Measurements from ENCODE around the gene A1BG.
A peak's percentile ranks its signal among the peaks of the same experiment; 100 is the strongest.

Gene A1BG

GRCh38 chr19:58385891-58386575, 32.7 kb upstream of the A1BG start:
- TF ChIP-seq TAF1 (IDR thresholded peaks at IDR 0.05; ENCODE audit: borderline replicate concordance, insufficient read depth, low read length) (no peak), SIN3A (IDR thresholded peaks at IDR 0.05; ENCODE audit: borderline replicate concordance, insufficient read depth, low read length) (no peak), POLR2AphosphoS5 (IDR thresholded peaks at IDR 0.05; ENCODE audit: low read depth, low read length) (no peak)

- TF ChIP-seq REST (IDR thresholded peaks at IDR 0.05; ENCODE audit: insufficient read depth in 1 of 2, low read depth in 2 of 2, low read length in 2 of 2) (no peak), TAF1 (IDR thresholded peaks at IDR 0.05; ENCODE audit: borderline replicate concordance, insufficient read depth, low read length) (no peak), POLR2AphosphoS5 (IDR thresholded peaks at IDR 0.05; ENCODE audit: low read depth, low read length) (no peak), SIN3A (IDR thresholded peaks at IDR 0.05; ENCODE audit: borderline replicate concordance, insufficient read depth, low read length) (no peak), FOXP2 (optimal IDR thresholded peaks at IDR 0.05; ENCODE audit: borderline replicate concordance, extremely low read depth, extremely low read length, insufficient read depth) (no peak)
Observed at GRCh38 chr19:58385313-58385890, 32.1 kb upstream of the A1BG start.

GRCh38 chr19:58382997-58383603, 29.8 kb upstream of the A1BG start:
- TF ChIP-seq REST (IDR thresholded peaks at IDR 0.05; ENCODE audit: insufficient read depth in 1 of 2, low read depth in 2 of 2, low read length in 2 of 2) (no peak), FOXP2 (optimal IDR thresholded peaks at IDR 0.05; ENCODE audit: borderline replicate concordance, extremely low read depth, extremely low read length, insufficient read depth) (no peak), POLR2AphosphoS5 (IDR thresholded peaks at IDR 0.05; ENCODE audit: low read depth, low read length) (no peak), TAF1 (IDR thresholded peaks at IDR 0.05; ENCODE audit: borderline replicate concordance, insufficient read depth, low read length) (no peak), SIN3A (IDR thresholded peaks at IDR 0.05; ENCODE audit: borderline replicate concordance, insufficient read depth, low read length) (no peak)

DNA sequence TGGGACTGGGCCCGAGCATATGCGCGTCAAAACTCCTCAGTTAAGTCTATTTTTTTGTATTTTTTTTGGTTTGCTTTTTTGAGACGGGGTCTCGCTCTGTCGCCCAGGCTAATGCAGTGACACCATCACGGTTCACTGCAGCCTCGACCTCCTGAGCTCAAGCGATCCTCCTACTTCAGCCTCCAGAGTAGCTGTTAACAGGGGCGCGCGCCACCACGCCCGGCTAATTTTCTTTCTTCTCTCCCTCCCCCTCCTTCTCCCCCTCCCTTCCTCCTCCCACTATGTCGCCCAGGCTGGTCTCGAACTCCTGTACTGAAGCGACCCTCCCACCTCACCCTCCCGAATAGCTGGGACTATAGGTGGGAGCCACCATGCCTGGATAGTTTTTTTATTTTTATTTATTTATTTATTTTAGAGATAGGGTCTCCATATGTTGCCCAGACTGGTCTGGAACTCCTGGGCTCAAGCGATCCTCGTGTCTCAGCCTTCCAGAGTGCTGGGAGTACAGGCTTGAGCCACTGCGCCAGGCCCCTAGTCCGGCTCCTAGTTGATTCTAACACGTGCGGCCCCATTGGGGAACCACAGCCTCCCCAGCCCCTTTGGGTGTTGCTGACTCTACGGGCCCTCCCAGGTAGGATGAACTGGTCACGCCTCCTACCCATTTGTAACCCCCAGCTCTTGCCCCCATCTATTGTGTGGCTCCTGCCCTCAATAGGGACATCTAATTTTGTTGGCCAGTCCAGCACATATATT, 28.3 kb upstream of the A1BG start:
- TF ChIP-seq SIN3A (IDR thresholded peaks at IDR 0.05; ENCODE audit: borderline replicate concordance, insufficient read depth, low read length) (0 out of 2 replicates have a peak, but pooled peaks have one; percentile 2), TAF1 (IDR thresholded peaks at IDR 0.05; ENCODE audit: borderline replicate concordance, insufficient read depth, low read length) (no peak)

- TF ChIP-seq REST (IDR thresholded peaks at IDR 0.05; ENCODE audit: insufficient read depth in 1 of 2, low read depth in 2 of 2, low read length in 2 of 2) = peak in 1 of 2 experiments; percentile 24; a peak in 1 of 4 replicates
- peak; percentile 91 for TF ChIP-seq FOXP2 (optimal IDR thresholded peaks at IDR 0.05; ENCODE audit: borderline replicate concordance, extremely low read depth, extremely low read length, insufficient read depth)
- peak; percentile 93 for TF ChIP-seq POLR2AphosphoS5 (IDR thresholded peaks at IDR 0.05; ENCODE audit: low read depth, low read length)
- peak; percentile 65; the same call in 1 of the 2 replicates for TF ChIP-seq SIN3A (IDR thresholded peaks at IDR 0.05; ENCODE audit: borderline replicate concordance, insufficient read depth, low read length)
- TF ChIP-seq TAF1 (IDR thresholded peaks at IDR 0.05; ENCODE audit: borderline replicate concordance, insufficient read depth, low read length) = peak; percentile 93
Observed at GRCh38 chr19:58380662-58381459, 27.6 kb upstream of the A1BG start, which contains the start of gene ZNF837. Gene ZNF837, minus strand, starts transcription at chr19:58381030. Its CDS starts 11,698 bp downstream, at chr19:58369332.
